Measurements from ENCODE around the gene PIP5K1C.
A peak's percentile ranks its signal among the peaks of the same experiment; 100 is the strongest.

The PIP5K1C gene

GRCh38 chr19:3622224-3622623 is 78.0 kb downstream of the PIP5K1C start:
- DNase-seq = no peak

GRCh38 chr19:3621689-3622088 is 78.6 kb downstream of the PIP5K1C start:
- DNase-seq = no peak

DNA sequence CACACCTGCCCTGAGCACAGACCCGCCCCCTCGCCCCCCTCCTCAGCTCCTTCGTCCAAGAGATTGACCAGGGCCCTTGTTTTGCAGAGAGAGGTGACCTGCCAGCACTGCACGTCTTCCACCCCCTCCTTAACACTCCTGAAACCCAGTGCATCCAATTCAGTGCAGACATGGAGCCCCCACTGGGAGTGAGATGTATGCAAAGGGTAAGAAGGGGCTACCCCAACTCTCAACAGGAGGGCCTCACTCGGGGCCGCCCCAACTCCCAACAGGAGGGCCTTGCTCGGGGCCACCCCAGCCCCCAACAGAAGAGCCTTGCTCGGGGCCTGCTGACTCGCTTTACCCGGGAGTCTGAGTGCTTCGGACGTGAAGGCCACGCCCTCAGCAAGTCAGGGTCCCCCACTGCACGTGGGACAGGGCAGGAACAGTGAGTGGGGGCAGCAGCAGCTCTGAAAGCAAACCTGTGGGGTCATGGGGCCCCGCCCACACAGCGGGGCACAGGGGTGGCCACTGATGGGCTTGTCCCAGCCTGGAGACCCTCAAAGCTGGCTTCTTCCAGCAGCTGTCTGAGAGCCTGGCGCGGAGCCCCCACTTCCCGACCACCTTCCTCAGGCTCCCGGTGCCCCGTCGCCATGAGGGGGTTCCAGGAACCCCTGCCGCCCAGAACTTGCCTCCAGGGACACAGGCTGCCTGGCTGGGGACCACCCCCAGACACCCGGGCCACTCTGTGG is 79.3 kb downstream of the PIP5K1C start:
- DNase-seq = no peak

DNA sequence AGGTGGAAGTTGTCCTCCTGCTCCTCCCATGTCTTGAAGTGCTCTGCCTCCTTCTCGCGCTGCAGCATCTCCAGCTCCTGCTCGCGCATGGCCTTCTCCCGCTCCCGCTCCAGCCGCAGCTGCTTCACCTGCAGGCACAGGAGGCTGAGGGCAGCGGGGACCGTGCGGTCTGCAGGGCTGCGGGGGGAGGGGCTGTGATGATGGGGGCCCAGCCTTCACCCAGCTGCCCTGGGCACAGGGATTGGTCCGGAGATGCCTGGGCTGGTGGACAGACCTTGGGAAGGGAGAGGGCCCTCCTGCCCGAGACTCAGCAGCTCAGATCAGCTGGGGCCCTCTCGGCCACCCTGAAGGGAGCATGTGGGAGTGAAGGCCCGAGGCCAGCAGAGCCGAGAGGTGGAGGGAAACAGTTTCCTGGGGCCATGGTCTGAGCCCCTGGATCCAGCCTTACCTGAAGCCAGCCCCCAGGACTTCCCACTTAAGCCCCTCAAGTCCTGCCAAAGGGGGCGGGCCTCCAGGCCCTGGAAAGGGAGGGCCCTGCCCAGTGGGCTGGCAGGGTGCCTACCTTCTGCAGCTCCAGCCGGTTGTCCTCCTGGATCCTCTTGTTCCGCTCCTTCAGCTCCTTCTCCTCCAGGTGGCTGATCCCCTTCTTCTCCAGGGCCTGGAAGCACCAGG is 80.0 kb downstream of the PIP5K1C start:
- DNase-seq = no peak

DNA sequence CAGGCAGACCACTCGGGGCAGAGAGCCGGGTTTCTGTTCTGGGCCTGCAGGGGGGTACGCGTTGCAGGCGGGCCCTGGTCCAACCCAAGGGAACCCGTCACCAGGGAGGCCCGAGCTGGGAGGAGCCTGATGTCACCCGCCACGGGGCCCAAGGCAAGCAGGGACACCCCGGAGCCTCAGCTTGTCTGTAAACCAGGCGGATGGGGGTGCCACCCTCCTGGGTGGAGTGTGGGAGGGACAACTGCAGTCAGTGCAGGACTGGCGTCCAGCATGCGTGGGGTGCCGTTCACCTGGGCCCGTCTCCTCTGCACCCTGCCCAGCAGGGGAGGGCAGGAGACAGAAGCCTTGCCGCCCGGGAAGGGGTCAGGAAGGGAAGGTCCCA is 80.6 kb downstream of the PIP5K1C start:
- DNase-seq = no peak

GRCh38 chr19:3618811-3619630 is 81.2 kb downstream of the PIP5K1C start:
- no peak for DNase-seq

DNA sequence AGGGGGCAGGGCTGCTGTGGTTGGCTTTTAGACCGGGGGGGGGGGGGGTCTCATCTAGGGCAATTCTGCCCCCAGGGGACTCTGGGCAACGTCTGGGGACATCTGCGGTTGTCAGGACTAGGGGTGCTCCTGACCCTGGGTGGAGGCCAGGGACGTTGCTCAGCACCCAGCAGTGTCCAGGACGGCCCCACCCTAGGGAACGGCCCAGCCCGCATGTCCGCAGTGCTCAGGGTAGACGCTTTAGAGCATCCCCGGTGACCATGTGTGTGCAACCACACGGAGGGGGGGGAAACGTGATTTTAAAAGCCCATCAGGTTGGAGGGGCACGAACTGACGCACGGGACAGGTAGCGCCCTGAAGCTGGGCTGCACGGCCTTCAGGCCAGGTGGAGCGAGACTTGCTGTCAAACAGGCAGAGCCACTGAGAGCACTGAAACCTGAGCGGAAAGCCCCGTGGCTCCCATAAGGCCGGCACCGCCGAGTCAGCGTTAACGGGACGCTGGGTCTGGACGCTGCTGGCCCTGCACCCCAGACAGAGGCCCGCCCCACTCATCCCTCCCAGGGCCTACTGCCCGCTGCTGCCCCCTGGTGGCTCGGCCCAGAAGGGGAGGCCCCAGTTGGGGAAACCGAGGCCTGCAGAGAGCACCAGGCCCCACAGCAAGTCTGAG is 82.0 kb downstream of the PIP5K1C start:
- peak; percentile 41 to 45 for DNase-seq

GRCh38 chr19:3617463-3617862 is 82.8 kb downstream of the PIP5K1C start:
- no peak for DNase-seq

DNA sequence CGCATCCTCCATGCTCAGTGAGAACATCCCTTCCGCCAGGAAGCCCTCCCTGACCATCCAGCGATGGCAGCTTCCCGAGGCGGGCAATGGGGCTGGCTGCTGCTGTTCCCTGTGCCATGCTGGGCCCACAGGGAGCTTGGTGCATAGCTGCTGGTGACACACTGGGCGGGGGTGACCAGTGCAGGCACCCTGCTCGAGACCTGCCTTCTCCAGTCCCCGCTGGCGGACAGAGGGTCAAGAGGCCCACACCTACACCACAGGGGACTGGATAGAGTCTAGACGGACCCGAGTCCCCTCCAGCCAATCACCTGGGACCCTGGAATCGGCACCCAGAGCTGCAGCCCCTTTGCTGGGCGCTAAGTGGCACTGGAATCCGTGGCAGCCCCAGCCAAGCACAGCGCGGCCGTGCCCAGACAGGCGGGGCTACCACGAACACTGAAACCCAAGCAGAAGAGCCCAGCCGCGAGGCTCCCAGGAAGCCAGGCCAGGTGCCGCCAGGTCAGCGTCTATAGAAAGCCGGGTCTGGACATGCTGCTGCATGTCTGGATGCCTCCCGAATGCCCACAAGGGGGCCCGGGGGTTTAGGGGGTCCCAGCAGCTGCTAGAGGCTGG is 84.6 kb downstream of the PIP5K1C start:
- no peak for DNase-seq

GRCh38 chr19:3614858-3615505 is 85.3 kb downstream of the PIP5K1C start:
- no peak for DNase-seq

GRCh38 chr19:3613818-3614661 is 86.2 kb downstream of the PIP5K1C start:
- no peak for DNase-seq

DNA sequence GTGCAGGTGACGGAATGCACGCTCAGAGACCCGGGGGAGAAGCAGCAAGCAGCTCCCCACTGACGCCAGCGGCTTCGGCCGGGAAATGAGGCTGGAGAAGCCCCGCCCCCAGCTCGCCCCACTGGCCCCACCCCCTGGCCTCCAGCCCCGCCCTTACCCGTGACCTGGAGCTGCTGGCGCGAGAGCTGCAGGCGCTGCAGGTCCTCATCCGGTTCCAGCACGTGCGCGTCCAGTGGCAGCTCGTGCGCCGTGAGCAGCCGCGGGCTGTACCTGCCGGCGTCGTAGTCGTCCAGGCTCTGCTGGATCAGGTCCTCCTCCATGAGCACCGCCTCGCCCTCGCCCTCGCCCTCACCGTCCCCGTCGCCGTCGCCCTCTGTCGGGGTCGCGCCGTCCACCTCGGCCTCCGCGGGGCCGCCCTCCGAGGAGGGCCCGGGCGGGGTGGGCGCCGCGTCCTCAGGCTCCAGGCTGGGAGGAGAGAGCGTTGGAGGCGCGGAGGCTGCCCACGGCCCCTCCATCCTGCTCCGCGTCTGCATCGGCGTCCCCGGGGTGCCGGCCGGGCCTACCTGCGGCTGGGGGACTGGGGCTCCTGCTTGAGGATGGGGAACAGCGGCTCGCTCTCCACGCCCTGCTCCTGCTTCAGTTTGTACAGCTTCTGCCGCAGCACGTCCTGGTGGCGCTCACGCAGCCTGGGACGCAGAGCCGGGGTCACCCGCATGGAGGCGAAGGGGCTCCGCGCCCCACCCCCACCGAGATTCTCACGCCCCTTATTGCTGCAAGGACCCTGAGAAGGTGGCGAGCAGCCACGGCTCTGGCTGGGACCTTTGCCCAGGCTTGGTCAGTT is 87.1 kb downstream of the PIP5K1C start:
- DNase-seq = no peak

GRCh38 chr19:3612330-3612729 is 87.9 kb downstream of the PIP5K1C start:
- no peak for DNase-seq

DNA sequence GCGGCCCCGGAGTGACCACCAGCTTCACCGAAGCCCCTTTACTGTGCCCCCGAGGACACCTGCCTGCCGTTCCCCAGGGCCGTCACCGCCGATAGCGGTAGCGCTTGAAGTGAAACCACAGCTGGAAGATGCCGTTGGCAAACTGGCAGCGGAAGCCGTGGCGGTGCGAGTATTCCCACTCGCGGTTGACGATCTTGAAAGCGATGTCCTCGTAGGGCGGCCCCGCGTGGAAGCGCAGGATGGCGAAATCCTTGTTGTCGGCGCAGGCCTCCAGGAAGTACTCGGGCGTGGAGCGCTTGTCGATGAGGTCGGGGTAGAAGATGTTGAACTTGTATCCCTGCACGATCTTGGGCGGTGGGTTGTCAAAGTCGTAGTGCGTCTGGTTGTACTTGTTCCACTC is 88.4 kb downstream of the PIP5K1C start:
- DNase-seq = no peak

GRCh38 chr19:3610745-3611717 is 89.2 kb downstream of the PIP5K1C start:
- no peak for DNase-seq

GRCh38 chr19:3609779-3610719 is 90.2 kb downstream of the PIP5K1C start:
- DNase-seq = no peak

GRCh38 chr19:3608750-3609322 is 91.4 kb downstream of the PIP5K1C start:
- DNase-seq = no peak
